ENCODE measurements around the gene ZNF497.

ZNF497 gene

DNA sequence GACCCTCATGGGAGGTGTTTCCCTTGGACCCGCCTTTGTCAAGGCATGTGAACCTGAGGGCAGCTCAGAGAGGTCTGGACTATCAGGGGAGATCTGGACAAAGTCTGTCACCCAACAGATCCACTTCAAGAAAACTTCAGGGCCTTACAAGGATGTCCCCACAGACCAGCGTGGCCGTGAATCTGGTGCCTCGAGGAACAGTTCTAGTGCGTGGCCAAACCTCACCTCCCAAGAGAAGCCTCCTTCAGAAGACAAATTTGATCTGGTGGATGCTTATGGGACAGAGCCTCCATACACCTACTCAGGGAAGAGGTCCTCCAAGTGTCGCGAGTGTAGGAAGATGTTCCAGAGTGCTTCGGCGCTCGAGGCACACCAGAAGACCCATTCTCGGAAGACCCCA lies 24.2 kb downstream of the ZNF497 start:
- DNase-seq, result no peak
- Histone ChIP-seq H3K4me3 (ENCODE audit: low read depth, low read length) (no peak overlapping the region), H3K36me3 (peaks cover 46% of the 10 kb centered on the region), H3K9me3 (no peaks in the 10 kb centered on the region), H3K4me1 (no peaks in the 10 kb centered on the region), H3K27me3 (no peaks in the 10 kb centered on the region)
- TF ChIP-seq, protein P1, sequence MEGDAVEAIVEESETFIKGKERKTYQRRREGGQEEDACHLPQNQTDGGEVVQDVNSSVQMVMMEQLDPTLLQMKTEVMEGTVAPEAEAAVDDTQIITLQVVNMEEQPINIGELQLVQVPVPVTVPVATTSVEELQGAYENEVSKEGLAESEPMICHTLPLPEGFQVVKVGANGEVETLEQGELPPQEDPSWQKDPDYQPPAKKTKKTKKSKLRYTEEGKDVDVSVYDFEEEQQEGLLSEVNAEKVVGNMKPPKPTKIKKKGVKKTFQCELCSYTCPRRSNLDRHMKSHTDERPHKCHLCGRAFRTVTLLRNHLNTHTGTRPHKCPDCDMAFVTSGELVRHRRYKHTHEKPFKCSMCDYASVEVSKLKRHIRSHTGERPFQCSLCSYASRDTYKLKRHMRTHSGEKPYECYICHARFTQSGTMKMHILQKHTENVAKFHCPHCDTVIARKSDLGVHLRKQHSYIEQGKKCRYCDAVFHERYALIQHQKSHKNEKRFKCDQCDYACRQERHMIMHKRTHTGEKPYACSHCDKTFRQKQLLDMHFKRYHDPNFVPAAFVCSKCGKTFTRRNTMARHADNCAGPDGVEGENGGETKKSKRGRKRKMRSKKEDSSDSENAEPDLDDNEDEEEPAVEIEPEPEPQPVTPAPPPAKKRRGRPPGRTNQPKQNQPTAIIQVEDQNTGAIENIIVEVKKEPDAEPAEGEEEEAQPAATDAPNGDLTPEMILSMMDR (IDR thresholded peaks at IDR 0.05; ENCODE audit: low read depth, low read length), result no peak

- no peak for DNase-seq
- H3K9me3 ChIP-seq, result no peaks in the 10 kb centered on the region
- TF ChIP-seq, protein P1 (IDR thresholded peaks at IDR 0.05; ENCODE audit: low read depth, low read length), result no peak
- no peaks in the 10 kb centered on the region for H3K4me1 ChIP-seq
- H3K4me3 ChIP-seq (ENCODE audit: low read depth, low read length), result no peak overlapping the region
- H3K27me3 ChIP-seq, result no peaks in the 10 kb centered on the region
- H3K36me3 ChIP-seq, result peaks cover 46% of the 10 kb centered on the region
Measured at GRCh38 chr19:58336820-58337219, 25.7 kb downstream of the ZNF497 start.

DNA sequence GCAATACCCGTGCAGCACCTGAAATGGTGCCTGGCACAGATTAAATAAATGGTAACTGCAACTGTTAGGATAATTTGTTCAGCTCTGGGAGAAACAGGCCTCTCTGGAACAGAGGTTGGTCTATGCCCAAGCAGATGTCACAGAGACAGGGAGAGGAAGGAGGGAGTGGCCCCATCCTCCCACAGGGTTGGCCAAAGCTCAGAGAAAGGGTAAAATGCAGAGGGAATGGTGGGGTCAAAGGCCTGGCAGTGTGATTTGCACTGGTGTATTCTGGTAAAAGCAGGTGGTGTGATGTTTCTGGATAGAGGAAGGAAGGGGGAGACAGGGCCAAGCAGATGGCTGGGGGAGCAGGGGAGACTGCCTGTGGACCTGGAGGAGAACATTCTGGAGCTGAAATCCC lies 26.3 kb downstream of the ZNF497 start:
- TF ChIP-seq, protein P1 (IDR thresholded peaks at IDR 0.05; ENCODE audit: low read depth, low read length), result no peak
- Histone ChIP-seq H3K4me3 (ENCODE audit: low read depth, low read length) (no peak overlapping the region), H3K4me1 (no peaks in the 10 kb centered on the region), H3K27me3 (no peaks in the 10 kb centered on the region), H3K9me3 (no peaks in the 10 kb centered on the region), H3K36me3 (peaks cover 46% of the 10 kb centered on the region)
- DNase-seq, result no peak

DNA sequence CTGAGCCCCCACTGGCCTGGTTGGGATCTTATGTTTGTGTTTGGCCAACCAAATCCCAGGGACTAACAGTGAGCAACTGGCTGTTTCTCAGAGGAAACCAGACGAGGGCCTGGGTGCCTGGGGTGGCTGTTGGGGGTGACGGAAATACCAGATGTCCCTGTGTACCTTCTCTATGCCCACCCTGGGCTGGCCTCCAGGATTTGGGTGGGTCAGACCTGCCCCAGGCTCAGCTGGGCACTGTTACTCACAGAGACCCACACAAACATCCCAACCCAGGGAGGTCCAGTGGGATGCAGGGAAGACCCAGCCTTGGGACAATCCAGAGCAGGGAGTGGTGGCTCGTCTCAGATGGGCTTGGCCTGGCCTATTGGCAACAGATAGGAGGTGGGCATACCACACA lies 26.9 kb downstream of the ZNF497 start:
- Histone ChIP-seq H3K27me3 (no peaks in the 10 kb centered on the region), H3K4me3 (ENCODE audit: low read depth, low read length) (no peak overlapping the region), H3K4me1 (no peaks in the 10 kb centered on the region), H3K9me3 (no peaks in the 10 kb centered on the region), H3K36me3 (peaks cover 46% of the 10 kb centered on the region)
- DNase-seq, result no peak
- TF ChIP-seq, protein P1 (IDR thresholded peaks at IDR 0.05; ENCODE audit: low read depth, low read length), result no peak

DNA sequence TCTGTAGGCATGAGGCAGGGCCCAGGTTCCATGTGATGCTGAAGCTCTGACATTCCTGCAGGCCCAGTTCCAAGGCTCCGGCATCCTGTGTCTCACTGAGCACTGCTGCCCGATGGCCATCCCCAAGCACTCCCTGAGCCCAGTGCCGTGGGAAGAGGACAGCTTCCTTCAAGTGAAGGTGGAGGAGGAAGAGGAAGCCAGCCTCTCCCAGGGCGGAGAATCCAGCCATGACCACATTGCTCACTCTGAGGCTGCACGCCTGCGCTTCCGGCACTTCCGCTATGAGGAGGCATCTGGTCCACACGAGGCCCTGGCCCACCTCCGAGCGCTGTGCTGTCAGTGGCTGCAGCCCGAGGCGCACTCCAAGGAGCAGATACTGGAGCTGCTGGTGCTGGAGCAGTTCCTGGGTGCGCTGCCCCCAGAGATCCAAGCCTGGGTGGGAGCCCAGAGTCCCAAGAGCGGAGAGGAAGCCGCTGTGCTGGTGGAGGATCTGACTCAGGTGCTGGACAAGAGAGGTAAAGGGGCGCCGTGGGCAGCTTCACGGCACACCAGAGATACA lies 27.8 kb downstream of the ZNF497 start:
- Histone ChIP-seq H3K27me3 (no peaks in the 10 kb centered on the region), H3K4me1 (no peaks in the 10 kb centered on the region), H3K4me3 (ENCODE audit: low read depth, low read length) (no peak overlapping the region), H3K9me3 (no peaks in the 10 kb centered on the region), H3K36me3 (peaks cover 42% of the 10 kb centered on the region)
- TF ChIP-seq, protein P1 (IDR thresholded peaks at IDR 0.05; ENCODE audit: low read depth, low read length), result no peak
- DNase-seq, result no peak

DNA sequence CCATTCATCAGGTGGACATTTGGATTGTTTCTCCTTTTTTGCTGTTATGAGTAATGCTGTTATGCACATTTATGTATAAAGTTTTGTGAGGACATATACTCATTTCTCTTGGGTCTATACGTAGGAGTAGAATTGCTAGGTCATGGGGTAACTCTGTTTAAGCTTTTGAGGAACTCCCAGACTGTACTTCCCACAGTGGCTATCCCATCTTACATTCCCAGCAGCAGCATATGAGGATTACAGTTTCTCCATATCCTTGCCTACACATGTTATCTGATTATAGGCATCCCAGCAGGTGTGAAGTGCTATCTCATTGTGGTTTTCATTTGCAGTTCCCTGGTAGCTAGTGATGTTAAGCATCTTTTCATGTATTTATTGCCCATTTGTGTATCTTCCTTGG lies 29.9 kb downstream of the ZNF497 start:
- no peak for DNase-seq
- Histone ChIP-seq H3K36me3 (peaks cover 22% of the 10 kb centered on the region), H3K4me3 (ENCODE audit: low read depth, low read length) (no peak overlapping the region), H3K27me3 (no peaks in the 10 kb centered on the region), H3K9me3 (no peaks in the 10 kb centered on the region), H3K4me1 (no peaks in the 10 kb centered on the region; the same call in 1 of the 2 replicates)
- TF ChIP-seq, protein P1 (IDR thresholded peaks at IDR 0.05; ENCODE audit: low read depth, low read length), result no peak

All from BE2C (cell line).